HFF-Myc (cell line): ENCODE data around the gene LRRK1.
"Not testable (repeated sequence)": the region's sequence is repeated elsewhere in the genome, so short reads cannot be mapped to it uniquely, and the experiment has no call there.

Experiments used
- DNase-seq: peaks from one replicate; pipeline ENCODE4 v3.0.0-alpha.2; 2011; ENCODE audit warnings: low read depth; ENCODE audit errors: extremely low read depth
- H3K4me3 ChIP-seq: replicated peaks from 2 replicates; pipeline ENCODE4 v1.5.1; 2011; ENCODE audit warnings: low read depth, mild to moderate bottlenecking, control low read depth, low read length
- TF ChIP-seq, protein P1 (sequence below): IDR thresholded peaks from 2 replicates; pipeline ENCODE4 v1.5.1; 2012; ENCODE audit warnings: mild to moderate bottlenecking, low read depth, low read length, control low read depth; ENCODE audit errors: missing control alignments

Gene LRRK1

DNA sequence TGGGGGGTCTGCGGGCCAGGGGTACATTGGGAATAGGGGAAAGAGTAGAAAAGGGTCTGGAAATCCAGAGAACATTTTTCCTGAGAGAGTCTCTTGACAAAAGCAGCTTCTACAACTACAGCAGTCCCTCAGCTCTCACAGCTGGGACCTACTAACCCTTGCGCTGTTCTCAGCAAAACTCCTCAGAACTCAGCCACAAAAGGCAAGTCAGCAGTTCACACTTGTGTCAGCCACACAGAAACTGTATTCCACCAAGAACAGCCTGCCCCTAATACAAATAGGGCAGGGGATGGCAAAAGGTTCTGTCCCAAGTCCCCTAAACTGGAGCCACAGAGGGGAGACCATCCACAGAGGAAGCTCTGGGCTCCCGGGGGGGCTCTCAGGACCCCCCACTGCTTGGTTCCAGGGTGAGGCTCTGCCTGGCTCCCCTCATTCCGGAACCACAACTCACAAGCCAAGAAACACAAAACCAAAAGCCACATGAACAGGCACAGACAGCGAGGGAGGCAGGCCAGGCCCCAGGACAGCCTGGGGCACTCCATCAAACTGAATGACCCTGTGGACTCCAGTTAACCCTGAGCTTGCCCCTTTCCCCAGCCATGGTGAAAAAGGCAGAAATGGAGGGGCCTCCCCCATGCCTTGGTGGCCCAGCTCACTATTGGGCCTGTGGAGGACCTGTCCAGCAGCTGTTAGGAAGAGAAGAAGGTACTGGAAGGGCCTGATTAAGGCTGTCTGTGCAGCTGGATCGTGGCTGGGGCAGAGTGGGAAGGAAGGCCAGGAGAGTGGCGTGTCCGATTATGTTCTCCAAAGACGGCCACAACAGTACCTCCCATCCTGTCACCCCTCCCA, 170.6 kb downstream of the LRRK1 start:
- no peak for DNase-seq
- TF ChIP-seq, protein P1, sequence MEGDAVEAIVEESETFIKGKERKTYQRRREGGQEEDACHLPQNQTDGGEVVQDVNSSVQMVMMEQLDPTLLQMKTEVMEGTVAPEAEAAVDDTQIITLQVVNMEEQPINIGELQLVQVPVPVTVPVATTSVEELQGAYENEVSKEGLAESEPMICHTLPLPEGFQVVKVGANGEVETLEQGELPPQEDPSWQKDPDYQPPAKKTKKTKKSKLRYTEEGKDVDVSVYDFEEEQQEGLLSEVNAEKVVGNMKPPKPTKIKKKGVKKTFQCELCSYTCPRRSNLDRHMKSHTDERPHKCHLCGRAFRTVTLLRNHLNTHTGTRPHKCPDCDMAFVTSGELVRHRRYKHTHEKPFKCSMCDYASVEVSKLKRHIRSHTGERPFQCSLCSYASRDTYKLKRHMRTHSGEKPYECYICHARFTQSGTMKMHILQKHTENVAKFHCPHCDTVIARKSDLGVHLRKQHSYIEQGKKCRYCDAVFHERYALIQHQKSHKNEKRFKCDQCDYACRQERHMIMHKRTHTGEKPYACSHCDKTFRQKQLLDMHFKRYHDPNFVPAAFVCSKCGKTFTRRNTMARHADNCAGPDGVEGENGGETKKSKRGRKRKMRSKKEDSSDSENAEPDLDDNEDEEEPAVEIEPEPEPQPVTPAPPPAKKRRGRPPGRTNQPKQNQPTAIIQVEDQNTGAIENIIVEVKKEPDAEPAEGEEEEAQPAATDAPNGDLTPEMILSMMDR, result no peak
- no peak overlapping the region for H3K4me3 ChIP-seq

DNA sequence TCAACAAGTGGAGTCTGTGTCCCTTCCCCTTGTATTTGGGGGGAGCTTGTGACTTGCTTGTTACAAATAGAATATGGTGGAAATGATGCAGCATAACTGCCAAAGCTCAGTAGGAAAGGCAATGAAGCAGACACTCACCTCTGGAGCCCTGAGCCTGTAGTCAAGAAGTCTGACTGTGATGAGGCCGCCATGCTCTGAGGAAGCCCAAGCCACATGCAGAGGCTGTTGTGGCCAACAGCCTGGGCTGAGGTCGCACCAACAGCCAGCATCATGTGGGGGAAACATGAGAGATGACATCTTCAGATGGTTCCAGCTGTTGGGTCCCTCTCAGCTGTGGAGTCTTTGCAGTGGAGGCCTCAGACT, 171.3 kb downstream of the LRRK1 start:
- TF ChIP-seq, protein P1, result no peak
- H3K4me3 ChIP-seq, result no peak overlapping the region
- DNase-seq, result no peak

DNA sequence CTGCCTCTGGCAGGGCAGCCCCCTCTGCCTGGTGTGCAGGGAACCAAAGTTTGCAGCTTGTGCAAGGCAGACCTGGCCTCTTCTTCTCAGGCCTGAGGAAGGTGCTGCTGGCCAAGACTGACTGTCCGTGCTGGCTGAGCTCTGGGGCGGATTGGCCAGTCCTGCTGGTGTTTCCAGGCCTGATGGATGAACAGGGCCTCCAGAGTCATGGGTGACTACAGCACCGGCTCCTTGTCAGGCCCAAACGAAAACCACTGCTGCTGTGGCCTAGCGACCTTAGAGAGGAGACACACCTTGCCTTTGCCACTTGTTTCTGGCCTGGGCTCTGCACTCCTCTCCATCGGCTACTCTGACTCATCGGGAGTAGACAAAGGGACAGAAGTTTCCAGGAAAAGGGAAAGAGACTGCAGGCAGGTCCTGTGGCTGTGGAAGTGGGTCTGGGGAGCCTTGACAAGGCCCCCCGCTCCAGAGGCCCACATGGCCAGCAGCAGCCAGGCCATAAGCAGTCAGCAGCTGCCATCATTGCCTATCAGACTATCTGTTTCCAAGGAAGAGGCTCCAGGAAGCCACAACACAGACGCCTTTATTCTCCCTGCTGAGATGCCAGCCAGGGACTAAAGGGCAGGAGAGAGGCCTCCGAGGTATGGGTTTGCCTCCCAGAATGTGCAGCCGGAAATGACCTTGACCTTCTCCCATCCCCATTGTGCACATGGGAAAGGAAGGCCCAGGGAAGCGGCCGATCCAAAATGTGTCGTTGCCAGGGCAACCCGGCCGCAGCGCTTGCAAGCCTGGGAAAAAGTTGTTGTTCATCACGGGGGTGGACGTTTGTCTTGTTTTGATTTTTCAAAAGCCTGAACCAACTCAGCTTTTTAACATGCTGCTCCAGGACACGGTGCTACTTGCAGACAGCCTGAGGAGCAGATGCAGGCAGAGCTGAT, 172.2 kb downstream of the LRRK1 start:
- TF ChIP-seq, protein P1, result no peak
- peak; percentile 52 for DNase-seq

DNA sequence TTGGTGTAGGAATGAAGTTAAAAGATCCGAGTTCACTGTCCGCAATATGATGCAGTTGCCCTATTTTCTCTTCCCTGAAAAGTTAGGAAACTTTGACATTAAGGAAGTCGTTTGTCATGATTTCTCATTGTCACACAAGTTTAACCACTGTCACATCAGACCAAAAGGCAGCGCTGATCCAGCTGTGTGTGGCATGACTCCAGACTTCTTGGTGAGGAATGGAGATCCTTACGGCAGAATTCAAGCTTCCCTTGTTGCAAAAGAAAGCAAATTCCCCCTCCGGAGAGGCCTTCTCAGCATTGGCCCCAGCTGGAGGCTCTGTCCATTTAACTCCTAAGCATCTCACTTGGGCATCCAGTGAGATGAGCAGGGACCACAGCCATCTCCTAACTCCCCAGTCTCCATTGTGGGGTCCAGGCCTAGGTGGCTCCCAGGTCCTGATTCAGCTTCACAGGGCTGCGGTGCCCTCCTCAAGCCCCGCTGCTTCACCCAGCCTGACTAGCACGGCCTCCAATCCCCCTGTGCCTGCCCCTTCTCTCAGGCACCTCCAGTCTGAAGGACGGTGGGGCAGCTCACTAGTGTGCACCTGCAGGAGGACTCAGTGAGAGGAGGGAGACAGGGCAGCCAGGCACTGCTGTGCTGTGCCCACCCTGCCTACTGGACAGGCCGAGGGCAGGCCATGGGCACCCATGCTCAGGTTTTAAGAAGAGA, 173.2 kb downstream of the LRRK1 start:
- H3K4me3 ChIP-seq, result no peak overlapping the region
- TF ChIP-seq, protein P1, result no peak
- DNase-seq, result no peak

More for the DNA sequence above, 172.2 kb downstream of the LRRK1 start:
- H3K4me3 ChIP-seq, result no peak overlapping the region

DNA sequence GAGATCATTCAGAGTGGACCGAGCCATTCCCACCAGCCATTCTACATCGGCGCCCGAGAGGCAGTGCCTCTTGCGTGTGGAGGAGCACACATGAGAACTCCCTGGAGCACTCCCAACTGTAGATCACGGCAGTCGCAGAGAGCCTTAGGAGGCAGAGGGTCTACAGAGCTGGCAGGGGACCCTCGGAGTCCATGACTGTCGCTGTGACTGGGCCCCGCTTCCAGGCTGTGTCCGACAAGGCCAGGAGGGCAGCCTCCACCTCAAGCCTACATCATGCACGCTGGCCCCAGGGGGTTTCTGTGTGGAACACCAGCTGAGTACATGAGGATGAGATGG, 173.7 kb downstream of the LRRK1 start:
- H3K4me3 ChIP-seq, result no peak overlapping the region
- no peak for DNase-seq
- TF ChIP-seq, protein P1, result no peak

DNA sequence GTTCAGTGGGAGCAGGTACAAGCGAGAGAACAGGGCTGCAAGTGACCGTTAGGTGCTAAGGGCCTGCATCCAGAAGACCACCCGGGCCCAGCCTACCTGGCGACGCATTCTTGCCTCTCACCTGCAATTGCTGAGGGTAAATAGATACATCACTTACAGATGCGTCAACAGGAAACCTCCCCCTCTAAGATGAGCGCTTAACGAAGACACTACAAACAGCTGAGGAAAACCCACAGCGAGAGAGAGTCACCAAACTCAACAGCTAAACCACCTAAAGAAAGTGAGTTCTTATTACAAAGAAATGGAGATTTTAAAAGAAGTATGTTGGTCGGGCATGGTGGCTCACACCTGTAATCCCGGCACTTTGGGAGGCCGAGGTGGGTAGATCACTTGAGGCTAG, 174.8 kb downstream of the LRRK1 start:
- no peak for DNase-seq
- no peak overlapping the region for H3K4me3 ChIP-seq
- TF ChIP-seq, protein P1, result no peak

DNA sequence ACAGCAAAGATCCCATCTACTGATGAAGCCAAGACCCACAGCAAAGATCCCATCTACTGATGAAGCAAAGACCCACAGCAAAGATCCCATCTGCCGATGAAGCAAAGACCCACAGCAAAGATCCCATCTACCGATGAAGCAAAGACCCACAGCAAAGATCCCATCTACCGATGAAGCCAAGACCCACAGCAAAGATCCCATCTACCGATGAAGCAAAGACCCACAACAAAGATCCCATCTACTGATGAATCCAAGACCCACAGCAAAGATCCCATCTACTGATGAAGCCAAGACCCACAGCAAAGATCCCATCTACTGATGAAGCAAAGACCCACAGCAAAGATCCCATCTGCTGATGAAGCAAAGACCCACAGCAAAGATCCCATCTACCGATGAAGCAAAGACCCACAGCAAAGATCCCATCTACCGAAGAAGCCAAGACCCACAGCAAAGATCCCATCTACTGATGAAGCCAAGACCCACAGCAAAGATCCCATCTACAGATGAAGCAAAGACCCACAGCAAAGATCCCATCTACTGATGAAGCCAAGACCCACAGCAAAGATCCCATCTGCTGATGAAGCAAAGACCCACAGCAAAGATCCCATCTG, 176.7 kb downstream of the LRRK1 start:
- not testable (repeated sequence) for DNase-seq, H3K4me3 ChIP-seq
